GM12875 (cell line): Measurements from ENCODE around the gene TNNI2.

Source experiments
- H3K4me3 ChIP-seq: one replicate; pipeline ENCODE4 v1.5.1; 2011; ENCODE audit warnings: low read depth, low read length, control low read depth
- TF ChIP-seq, protein P1 (sequence below): IDR thresholded peaks from 2 replicates; pipeline ENCODE4 v1.5.1; 2011; ENCODE audit warnings: low read depth, mild to moderate bottlenecking, control low read depth, inconsistent platforms, low read length, moderate library complexity, borderline replicate concordance; ENCODE audit not compliant: insufficient read depth

Gene TNNI2

DNA sequence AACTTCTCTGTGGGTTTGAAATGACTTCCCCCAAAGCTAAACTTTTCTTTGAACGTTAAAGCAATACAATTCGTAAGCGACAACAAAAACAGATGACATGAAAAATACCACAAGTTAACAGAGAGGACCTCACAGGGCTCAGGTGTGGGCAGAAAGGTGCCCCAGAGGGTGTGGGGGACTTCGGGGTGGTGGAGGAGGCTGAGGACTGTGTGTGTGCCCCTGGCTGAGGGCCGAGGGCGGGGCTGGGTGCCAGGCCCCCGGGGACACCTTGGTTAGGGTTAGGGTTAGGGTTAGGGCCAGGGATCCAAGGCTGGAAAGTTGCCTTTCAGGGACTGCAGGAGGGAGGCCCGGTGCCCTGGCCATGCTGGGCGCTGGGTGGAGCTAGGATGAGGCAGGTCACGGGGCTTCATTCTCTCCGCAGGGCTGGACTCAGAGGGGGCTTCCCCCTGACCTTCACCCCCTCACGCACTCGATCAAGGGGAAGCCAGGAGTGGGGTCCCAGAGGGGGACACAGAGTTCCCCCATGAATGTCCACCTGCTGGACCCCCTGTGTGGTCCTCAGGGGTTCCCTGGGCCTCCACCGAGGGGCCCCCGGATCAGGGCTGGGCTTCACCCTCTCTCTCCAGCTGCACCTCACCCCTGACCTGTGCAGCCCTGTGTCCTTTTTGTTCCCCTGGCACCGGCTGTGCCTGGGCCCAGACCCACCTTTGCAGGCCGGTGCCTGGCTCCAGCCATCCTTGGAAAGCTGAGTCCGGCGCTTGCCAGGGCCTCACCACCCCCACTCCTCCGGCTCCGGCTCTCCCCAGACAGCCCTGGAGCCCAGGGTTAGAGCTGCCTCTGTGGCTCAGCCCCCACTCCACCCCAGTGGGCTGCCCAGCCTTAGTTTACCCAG is 7.0 kb downstream of the TNNI2 start:
- no peak overlapping the region for H3K4me3 ChIP-seq
- TF ChIP-seq, protein P1, sequence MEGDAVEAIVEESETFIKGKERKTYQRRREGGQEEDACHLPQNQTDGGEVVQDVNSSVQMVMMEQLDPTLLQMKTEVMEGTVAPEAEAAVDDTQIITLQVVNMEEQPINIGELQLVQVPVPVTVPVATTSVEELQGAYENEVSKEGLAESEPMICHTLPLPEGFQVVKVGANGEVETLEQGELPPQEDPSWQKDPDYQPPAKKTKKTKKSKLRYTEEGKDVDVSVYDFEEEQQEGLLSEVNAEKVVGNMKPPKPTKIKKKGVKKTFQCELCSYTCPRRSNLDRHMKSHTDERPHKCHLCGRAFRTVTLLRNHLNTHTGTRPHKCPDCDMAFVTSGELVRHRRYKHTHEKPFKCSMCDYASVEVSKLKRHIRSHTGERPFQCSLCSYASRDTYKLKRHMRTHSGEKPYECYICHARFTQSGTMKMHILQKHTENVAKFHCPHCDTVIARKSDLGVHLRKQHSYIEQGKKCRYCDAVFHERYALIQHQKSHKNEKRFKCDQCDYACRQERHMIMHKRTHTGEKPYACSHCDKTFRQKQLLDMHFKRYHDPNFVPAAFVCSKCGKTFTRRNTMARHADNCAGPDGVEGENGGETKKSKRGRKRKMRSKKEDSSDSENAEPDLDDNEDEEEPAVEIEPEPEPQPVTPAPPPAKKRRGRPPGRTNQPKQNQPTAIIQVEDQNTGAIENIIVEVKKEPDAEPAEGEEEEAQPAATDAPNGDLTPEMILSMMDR: no peak

DNA sequence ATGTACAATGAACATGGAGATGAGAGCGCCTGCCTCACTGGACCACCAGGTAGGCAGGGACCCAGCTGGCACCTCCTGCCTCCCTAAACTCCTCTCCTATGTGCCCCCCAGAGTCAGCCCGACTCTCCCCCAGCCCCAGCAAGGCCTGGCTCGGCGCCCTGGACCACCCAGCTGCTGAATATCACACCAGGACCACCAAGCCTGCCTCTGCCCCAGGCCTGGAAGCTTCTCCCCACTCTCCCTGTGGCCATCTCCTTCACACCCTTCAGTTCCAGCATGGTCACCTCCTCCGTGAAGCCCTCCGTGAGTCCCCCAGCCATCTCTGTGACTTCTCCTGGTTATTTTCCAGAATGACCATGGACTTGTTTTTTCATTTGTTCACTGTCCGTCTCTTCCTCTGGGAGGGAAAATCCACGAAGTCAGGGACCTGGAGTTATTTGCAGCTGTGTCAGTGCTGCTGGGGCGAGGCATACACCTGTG is 7.7 kb downstream of the TNNI2 start:
- TF ChIP-seq, protein P1: no peak
- no peak overlapping the region for H3K4me3 ChIP-seq

DNA sequence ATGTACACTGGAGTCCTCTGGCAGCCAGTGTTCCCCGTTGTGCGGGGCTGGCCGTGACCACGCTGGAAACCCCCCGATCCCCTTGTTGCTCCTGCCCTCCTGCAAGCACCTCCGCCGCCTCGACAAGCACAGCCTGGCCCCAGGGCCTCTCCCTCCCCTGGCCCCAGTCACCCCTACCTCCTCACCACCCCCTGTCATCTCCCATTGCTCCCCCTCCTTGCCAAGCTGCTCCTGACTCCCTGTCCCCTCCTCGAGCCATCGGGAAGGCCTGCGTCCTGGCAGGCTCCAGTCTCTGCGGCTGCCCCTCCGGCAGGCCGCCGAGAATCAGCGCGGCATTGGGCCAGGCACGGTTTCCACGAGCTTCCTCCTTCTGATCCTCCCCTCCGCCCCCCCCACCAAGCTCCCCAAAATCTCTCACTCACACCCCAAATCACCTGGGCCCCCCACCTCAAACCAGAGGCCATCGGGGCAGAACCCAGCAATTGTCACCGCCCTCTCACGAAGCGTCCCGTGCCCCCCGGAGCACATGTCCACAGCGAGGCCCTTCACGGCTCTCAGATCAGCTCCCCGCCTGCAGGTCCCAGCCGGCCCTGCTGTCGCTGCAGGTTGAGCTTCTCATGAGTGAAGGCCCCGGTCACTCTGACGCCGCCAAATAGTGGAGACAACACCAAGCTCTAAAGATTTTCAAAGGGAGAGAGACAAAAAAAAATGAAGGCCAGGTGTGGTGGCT is 8.4 kb downstream of the TNNI2 start:
- TF ChIP-seq, protein P1: no peak
- H3K4me3 ChIP-seq: no peak overlapping the region

DNA sequence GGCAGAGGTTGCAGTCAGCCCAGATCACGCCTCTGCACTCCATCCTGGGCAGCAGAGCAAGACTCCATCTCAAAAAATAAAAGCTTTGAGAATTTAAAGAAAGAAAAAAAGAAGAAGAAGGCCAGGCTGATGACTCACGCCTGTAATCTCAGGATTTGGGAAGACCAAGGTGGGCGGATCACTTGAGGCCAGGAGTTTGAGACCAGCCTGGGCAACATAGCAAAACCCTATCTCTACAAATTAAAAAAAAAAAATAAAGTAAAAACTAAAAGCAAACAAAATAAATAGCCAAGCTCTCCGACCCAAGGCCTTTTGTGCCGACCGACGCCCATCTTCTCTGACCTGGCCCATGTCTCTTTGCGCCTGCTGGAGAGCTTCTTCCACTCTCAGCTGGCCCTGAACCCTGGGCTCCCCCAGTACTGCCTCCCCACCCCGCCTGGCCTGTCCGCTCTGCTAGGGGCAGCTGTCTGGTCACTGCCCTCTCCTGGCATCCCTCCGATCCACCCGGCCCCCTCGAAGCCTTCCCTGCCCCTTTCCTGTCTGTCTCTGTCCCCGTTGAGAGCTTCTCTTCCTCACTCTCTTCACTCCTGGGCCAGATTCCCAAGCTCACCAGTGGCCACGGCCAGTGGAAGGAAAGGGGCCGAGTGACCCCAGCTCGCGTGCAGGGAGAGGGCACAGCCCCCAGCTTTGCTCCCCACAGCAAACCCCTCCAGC is 9.3 kb downstream of the TNNI2 start:
- no peak overlapping the region for H3K4me3 ChIP-seq
- TF ChIP-seq, protein P1: no peak

DNA sequence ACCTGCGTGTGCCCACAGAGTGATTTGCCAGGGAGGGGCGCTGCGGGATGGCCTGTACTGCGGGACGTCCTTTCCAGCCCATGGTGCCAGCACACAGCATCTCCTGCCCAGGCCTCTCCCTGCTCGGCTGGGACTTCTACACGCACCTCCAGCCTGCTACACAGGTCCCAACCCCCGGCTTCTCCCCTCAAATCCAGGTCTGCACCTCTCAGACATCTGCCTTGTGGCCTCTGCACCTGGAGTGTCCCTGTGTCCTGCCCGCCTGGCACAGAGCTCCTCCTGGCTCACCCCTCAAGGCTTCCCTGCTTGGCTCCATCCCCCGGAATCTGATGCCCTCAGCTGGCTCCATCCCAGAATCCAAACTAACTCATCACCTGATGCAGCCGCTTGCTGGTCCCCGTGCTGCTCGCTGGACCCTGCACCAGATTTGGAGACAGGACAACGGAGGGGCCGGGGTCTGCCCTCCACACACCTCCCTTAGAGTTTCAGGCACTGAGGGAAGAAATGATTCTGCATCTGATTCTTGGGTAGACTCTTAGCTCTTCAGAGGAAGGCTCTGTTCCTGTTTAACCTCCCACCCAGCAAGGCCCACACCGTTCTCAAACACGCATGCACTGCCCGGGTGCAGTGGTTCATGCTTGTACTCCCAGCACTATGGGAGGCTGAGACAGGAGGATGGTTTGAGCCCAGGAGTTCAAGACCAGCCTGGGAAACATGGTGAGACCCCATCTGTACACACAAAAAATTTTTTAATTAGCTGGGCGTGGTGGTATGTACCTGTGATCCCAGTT is 10.1 kb downstream of the TNNI2 start:
- TF ChIP-seq, protein P1: no peak

DNA sequence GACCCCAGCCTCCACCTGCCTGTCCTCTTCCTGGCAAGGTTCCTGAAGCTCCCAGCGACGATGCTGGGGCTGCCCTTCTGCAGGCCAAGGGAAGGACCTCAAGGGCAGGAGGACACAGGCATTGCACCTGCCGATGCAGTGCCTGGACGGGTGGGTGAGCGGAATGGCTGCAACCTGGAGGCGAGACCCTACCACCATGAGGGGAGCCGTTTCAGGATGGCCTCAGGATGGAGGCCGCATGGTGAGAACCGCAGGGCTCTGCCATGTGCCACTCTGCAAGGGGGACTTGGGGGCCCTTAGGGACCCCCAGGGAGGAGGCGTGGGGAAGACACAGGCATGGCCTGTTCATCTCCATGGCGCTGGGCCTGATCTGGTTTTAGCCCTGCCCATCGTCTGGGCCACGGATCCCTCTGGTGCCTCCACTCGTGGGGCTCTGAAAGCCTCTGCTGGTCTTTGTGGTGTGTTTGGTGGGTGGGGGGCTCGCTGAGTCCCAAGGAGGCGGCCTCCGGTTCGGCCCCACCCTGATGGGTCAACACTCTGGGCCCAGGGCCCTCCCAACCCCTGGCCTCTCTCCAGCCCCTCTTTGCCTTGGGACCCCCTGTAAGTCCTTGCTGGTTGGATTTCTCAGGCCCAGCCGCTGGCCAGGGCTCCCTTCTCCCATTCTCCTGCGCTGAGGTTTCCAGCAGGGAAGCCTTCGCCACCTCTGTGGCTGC is 12.8 kb downstream of the TNNI2 start:
- no peak overlapping the region for H3K4me3 ChIP-seq
- TF ChIP-seq, protein P1: no peak

More for the DNA sequence above, 10.1 kb downstream of the TNNI2 start:
- no peak overlapping the region for H3K4me3 ChIP-seq
